NB4 (cell line): ENCODE results near the gene DNMT1.

Source experiments
- DNase-seq: peaks from one replicate; pipeline ENCODE4 v3.0.0; 2010; ENCODE audit warnings: low read depth
- H3K4me3 ChIP-seq: one replicate; pipeline ENCODE4 v1.5.1; 2011; ENCODE audit warnings: mild to moderate bottlenecking, low read depth, low read length, moderate library complexity
- MAX ChIP-seq: IDR thresholded peaks from 2 replicates; pipeline ENCODE4 v1.6.1; 2011; ENCODE audit warnings: low read depth, low read length
- MYC ChIP-seq: IDR thresholded peaks from 2 replicates; pipeline ENCODE4 v1.6.1; 2011; ENCODE audit warnings: low read depth, low read length
- POLR2A ChIP-seq: IDR thresholded peaks from 2 replicates; pipeline ENCODE4 v1.6.1; 2011; ENCODE audit warnings: mild to moderate bottlenecking; ENCODE audit not compliant: insufficient read length; ENCODE audit errors: extremely low read depth
- TF ChIP-seq, protein P1 (sequence below): IDR thresholded peaks from one replicate; pipeline ENCODE4 v1.5.1; 2012; ENCODE audit warnings: low read depth, low read length

The DNMT1 gene

DNA sequence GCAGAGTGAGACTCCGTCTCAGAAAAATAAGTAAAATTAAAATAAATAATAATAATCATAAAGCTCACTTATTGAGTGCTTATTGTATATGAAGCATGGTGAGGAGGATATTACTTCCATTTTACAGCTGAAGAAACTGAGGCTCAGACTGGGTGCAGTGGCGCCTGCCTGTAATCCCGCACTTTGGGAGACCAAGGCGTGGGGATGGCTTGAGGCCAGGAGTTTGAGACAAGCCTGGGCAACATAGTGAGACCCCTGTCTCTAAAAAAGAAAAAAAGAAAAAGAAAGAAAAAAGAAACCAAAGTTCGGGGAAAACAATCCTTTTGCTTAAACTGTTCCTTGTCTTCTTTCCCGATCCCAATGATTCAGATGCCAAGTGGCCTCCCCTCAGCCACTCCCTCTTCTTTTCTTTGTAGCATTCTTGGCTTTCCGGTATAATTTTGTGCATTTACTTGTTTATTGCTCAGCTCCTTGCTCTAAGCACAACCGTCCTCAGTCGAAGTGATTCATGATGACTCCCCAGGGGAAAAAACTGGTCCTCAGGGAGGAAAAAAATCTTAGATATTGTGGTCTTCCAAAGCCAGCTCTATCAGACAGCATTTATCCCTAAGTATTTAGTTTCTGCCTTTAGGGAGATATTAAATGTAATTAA is 74.1 kb downstream of the DNMT1 start:
- no peak overlapping the region for H3K4me3 ChIP-seq
- TF ChIP-seq POLR2A, result no peak
- TF ChIP-seq MYC, result no peak
- no peak for TF ChIP-seq MAX
- TF ChIP-seq, protein P1, sequence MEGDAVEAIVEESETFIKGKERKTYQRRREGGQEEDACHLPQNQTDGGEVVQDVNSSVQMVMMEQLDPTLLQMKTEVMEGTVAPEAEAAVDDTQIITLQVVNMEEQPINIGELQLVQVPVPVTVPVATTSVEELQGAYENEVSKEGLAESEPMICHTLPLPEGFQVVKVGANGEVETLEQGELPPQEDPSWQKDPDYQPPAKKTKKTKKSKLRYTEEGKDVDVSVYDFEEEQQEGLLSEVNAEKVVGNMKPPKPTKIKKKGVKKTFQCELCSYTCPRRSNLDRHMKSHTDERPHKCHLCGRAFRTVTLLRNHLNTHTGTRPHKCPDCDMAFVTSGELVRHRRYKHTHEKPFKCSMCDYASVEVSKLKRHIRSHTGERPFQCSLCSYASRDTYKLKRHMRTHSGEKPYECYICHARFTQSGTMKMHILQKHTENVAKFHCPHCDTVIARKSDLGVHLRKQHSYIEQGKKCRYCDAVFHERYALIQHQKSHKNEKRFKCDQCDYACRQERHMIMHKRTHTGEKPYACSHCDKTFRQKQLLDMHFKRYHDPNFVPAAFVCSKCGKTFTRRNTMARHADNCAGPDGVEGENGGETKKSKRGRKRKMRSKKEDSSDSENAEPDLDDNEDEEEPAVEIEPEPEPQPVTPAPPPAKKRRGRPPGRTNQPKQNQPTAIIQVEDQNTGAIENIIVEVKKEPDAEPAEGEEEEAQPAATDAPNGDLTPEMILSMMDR, result no peak
- peak; percentile 76 for DNase-seq

GRCh38 chr19:10118960-10119359 is 75.8 kb downstream of the DNMT1 start:
- TF ChIP-seq, protein P1, result no peak
- TF ChIP-seq MAX, result no peak
- no peak for TF ChIP-seq MYC
- TF ChIP-seq POLR2A, result no peak
- no peak for DNase-seq
- peak overlapping the region; percentile 83 for H3K4me3 ChIP-seq

DNA sequence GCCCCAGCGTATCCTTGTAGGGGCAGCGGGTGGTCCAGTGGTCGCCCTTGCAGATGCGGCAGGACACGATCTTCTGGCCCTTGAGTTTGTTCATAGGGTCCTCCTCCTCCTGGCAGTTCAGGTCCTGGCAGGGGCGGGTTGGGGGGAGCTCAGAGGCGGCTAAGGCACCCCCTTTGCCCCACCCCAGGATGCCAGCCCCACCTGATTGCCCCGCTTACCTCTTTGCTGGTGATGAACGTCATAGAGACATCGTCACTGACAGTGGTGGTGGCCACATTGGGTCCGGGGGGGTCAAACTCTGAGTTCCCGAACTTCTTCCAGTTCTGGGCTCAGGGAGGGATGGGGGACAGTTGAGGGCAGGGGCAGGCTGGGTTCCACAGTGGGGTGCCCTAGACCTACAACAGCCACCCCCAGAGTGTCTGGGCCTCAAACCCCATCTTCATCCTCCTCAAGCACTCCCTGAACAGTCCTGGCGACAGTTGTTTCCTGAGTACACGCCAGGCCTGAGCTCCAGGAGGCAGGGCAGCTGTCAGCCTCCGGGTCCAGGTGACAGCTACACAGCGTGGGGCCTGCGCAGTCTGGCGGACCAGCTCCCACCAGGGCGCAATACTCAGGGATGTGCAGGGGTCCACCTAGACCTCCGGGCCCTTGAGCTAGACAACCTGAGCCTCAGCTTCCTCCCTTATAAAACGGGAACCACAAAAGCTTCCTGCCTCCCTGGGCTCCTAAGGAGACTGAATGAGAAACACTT is 77.7 kb downstream of the DNMT1 start:
- no peak overlapping the region for H3K4me3 ChIP-seq
- no peak for DNase-seq
- TF ChIP-seq, protein P1, result no peak
- TF ChIP-seq POLR2A, result no peak
- no peak for TF ChIP-seq MAX
- no peak for TF ChIP-seq MYC

DNA sequence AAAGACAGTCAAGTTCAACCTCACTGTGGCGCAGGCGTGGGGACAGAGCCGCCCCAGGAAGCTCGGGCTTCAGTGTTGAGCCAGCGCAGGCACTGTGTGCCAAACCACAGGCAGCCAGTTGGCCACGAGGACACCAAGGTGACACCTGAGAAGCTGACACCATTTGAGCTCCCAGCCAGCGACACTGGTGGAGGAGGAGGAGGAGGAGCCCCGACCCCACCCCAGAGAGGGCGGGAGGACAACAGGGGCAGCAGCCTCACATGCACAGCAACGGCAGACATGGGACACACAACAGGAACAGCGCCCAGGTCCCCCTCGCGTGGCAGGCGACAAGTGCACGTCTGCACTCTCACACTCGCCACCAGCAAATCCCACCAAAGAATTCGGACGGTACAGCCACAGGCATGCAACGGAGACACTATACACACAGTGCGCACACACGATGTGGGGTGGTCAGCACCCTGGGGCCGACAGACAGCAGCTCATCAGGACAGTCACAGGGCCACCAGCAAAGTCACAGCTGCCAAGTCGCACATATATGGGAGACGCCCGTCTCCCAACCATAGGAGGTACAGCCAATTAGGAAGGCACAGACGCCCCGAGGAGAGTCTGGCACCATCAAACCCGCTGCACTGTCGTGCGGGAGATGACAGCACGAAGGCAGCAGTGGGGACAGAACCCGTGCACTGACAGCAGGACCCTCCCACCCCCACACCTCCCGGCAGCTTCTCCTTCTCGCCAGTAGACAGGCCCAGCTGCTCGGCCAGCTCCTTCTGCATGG is 78.5 kb downstream of the DNMT1 start:
- peak; percentile 38 for TF ChIP-seq POLR2A
- TF ChIP-seq, protein P1, result no peak
- no peak for TF ChIP-seq MYC
- TF ChIP-seq MAX, result no peak
- H3K4me3 ChIP-seq, result no peak overlapping the region
- DNase-seq, result no peak

GRCh38 chr19:10115392-10116084 is 79.2 kb downstream of the DNMT1 start:
- TF ChIP-seq POLR2A (peak; percentile 6), MAX (no peak), MYC (peak; percentile 26; the same call in 1 of the 2 replicates)
- TF ChIP-seq, protein P1, result no peak
- no peak for DNase-seq
- H3K4me3 ChIP-seq, result no peak overlapping the region
